Tibial artery (tissue), 4 donors: ENCODE measurements around the gene BBIP1.
"Not testable (repeated sequence)": the region's sequence is repeated elsewhere in the genome, so short reads cannot be mapped to it uniquely, and the experiment has no call there.

ENCODE experiments used
- DNase-seq, 2 donors: peaks; one replicate each; pipeline ENCODE4 v3.0.0-alpha.2; 2019
- H3K27ac ChIP-seq, 2 donors: fragments of 200-600 bp; sonication (generic) in 1 of 2; 1 replicate in 1 of 2; 2 replicates in 1 of 2; pipeline ENCODE4 v1.5.1; 2018 to 2019; ENCODE audit warnings: mild to moderate bottlenecking in 1 of 2
- H3K27me3 ChIP-seq, 2 donors: fragments of 200-600 bp; sonication (generic) in 1 of 2; one replicate each; pipeline versions ENCODE4 v1.5.1 to v1.6.0; 2016 to 2019
- H3K36me3 ChIP-seq, 3 donors: fragments of 200-600 bp; sonication (generic) in 2 of 3; one replicate each; pipeline ENCODE4 v1.5.1; 2016 to 2019; ENCODE audit warnings: mild to moderate bottlenecking in 2 of 3
- H3K4me1 ChIP-seq, 4 donors: fragments of 200-600 bp; sonication (generic) in 2 of 4; 1 replicate in 3 of 4; 2 replicates in 1 of 4; pipeline ENCODE4 v1.5.1; 2016 to 2019
- H3K4me3 ChIP-seq, 2 donors: fragments of 200-600 bp; sonication (generic) in 1 of 2; 1 replicate in 1 of 2; 2 replicates in 1 of 2; pipeline ENCODE4 v1.5.1; 2018 to 2019; ENCODE audit warnings: mild to moderate bottlenecking in 2 of 2
- H3K9me3 ChIP-seq, 3 donors: fragments of 200-600 bp; sonication (generic) in 1 of 3; one replicate each; pipeline ENCODE4 v1.5.1; 2016 to 2019
- intact Hi-C: fragments of 100-400 bp; cut with DNase I; formaldehyde crosslinking; loops from one replicate; pipeline ENCODE4 v1.15.0; 2023; ENCODE audit warnings: low total_unique reads
- TF ChIP-seq, protein P1 (sequence below), 2 experiments: fragments of 200-600 bp in 1 of 2; fragments of 450-650 bp in 1 of 2; IDR thresholded peaks; one replicate each; pipeline ENCODE4 v1.5.1; 2017 to 2019; ENCODE audit warnings: antibody characterized with exemption in 2 of 2, mild to moderate bottlenecking in 1 of 2, moderate library complexity in 1 of 2

BBIP1 gene

DNA sequence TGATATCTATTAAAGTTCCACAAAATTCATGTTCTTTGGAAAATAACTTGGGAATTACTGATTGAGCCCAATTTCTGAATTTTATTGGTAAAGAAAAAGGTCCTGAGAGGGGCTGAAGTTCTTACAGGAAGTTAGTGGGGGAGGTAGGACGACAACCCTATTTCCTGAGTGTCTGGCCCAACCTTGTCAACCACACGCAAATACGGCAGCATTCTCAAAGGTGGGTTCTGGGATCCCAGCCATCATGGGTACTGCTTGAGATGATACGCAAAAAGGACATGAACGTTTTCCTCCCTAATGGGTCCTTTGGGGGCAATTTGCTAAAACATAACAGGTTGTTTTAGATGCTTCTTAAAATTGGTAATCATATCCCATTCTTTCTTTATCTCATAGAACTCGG is 50.0 kb downstream of the BBIP1 start:
- Histone ChIP-seq H3K4me1 (peaks cover 0 to 62% (median 22%) of the 10 kb centered on the region in 4 donors), H3K9me3 (no peaks in the 10 kb centered on the region), H3K4me3 (no peak overlapping the region), H3K36me3 (no peaks in the 10 kb centered on the region), H3K27me3 (no peaks in the 10 kb centered on the region), H3K27ac (no peak overlapping the region)
- TF ChIP-seq, protein P1, sequence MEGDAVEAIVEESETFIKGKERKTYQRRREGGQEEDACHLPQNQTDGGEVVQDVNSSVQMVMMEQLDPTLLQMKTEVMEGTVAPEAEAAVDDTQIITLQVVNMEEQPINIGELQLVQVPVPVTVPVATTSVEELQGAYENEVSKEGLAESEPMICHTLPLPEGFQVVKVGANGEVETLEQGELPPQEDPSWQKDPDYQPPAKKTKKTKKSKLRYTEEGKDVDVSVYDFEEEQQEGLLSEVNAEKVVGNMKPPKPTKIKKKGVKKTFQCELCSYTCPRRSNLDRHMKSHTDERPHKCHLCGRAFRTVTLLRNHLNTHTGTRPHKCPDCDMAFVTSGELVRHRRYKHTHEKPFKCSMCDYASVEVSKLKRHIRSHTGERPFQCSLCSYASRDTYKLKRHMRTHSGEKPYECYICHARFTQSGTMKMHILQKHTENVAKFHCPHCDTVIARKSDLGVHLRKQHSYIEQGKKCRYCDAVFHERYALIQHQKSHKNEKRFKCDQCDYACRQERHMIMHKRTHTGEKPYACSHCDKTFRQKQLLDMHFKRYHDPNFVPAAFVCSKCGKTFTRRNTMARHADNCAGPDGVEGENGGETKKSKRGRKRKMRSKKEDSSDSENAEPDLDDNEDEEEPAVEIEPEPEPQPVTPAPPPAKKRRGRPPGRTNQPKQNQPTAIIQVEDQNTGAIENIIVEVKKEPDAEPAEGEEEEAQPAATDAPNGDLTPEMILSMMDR (IDR thresholded peaks at IDR 0.05), result no peak
- intact Hi-C loops, result no loop called here
- no peak for DNase-seq

- TF ChIP-seq, protein P1 (IDR thresholded peaks at IDR 0.05), result no peak
- peak overlapping the region; percentile 21 to 36 for H3K27ac ChIP-seq
- intact Hi-C loops, result no loop called here
- DNase-seq, result no peak
- peaks cover 0 to 54% (median 22%) of the 10 kb centered on the region in 4 donors for H3K4me1 ChIP-seq
- no peak overlapping the region for H3K4me3 ChIP-seq
- no peaks in the 10 kb centered on the region for H3K36me3 ChIP-seq
- no peaks in the 10 kb centered on the region for H3K9me3 ChIP-seq
- no peaks in the 10 kb centered on the region for H3K27me3 ChIP-seq
Measured at GRCh38 chr10:110867807-110868465, 51.0 kb downstream of the BBIP1 start.

DNA sequence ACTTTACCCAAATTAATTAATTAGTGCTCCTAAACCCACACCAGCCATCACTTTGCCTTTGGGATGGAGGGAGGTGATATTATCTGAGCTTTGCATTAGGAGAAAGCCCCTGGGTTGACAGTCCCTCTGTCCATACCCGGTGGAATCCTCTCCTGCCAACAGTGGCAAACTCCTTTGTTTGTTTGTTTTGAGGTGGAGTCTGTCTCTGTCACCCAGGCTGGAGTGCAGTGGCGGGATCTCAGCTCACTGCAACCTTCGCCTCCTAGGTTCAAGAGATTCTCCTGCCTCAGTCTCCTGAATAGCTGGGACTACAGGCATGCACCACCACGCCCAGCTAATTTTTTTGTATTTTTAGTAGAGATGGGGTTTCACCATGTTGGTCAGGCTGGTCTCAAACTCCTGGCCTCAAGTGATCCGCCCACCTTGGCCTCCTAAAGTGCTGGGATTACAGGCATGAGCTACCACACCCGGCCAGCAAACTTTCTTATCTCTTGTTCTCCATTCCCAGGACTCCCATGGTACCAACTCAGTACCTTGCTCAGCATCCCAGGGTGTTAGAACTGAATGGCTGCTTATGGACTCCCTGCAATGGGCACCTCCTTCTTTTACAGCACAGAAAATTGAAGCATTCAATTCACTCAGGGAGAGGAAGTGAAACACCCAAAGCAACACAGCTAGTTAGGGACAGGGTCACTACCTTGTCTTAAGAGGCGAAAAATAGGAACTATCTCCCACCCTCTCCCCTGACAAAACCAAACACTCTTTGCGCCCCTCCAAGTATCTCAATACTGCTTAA is 51.8 kb downstream of the BBIP1 start:
- intact Hi-C loops, result not testable (repeated sequence)

GRCh38 chr10:110865809-110866482 is 53.0 kb downstream of the BBIP1 start:
- DNase-seq, result no peak
- Histone ChIP-seq H3K36me3 (no peaks in the 10 kb centered on the region), H3K27me3 (no peaks in the 10 kb centered on the region), H3K4me3 (no peak overlapping the region), H3K27ac (peak overlapping the region in 1 of 2 donors; percentile 45), H3K9me3 (no peaks in the 10 kb centered on the region), H3K4me1 (peaks cover under 1 to 51% (median 20%) of the 10 kb centered on the region in 4 donors)
- intact Hi-C loops, result no loop called here
- TF ChIP-seq, protein P1 (IDR thresholded peaks at IDR 0.05), result no peak

More for the DNA sequence above, 51.8 kb downstream of the BBIP1 start:
- H3K36me3 ChIP-seq, H3K4me3 ChIP-seq, H3K9me3 ChIP-seq, DNase-seq, H3K27me3 ChIP-seq: not testable (repeated sequence)
- Histone ChIP-seq H3K4me1 (peaks cover 0 to 54% (median 22%) of the 10 kb centered on the region in 4 donors), H3K27ac (peak overlapping the region; percentile 21 to 36)

DNA sequence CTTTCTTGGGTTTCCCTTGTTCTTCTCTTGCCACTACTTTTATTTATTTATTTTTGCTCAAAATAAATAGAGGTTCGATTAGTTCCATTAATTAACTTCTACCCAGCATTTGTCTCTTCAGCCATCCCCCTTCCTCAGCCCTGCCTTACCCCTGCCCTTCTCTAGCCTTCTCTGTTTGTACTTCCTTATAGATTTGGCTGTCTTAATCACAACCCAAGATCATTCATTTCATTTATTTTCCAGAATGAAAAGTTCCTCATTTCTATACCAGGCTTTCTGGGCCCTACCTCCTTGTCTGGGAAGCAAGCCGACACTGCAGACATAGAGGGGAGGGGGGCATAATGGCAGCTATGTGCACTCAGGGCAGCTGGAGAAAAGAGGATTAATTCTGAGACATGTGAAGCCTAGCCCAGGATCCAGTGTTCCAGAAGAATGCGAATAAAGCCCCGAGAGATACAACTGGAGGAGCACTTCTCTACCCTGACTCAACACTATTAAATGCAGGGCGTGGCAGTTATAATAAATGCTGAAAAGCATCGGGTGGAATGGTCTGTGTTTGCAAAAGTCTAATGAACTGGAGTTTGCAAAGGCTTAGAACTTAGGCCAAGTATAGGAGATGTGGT is 53.7 kb downstream of the BBIP1 start:
- Histone ChIP-seq H3K27me3 (no peaks in the 10 kb centered on the region), H3K27ac (peak overlapping the region; percentile 14 to 45), H3K36me3 (no peaks in the 10 kb centered on the region), H3K9me3 (no peaks in the 10 kb centered on the region), H3K4me1 (peaks cover 4 to 44% (median 16%) of the 10 kb centered on the region in 4 donors), H3K4me3 (no peak overlapping the region)
- TF ChIP-seq, protein P1 (IDR thresholded peaks at IDR 0.05), result no peak
- intact Hi-C loops, result no loop called here
- DNase-seq, result no peak
